SKM-1 (cell line): ENCODE data around the gene RCAN2.

ENCODE experiments used
- DNase-seq: peaks from one replicate; lab custom pipeline; 2025; ENCODE audit not compliant: unreplicated experiment; lab: John Stamatoyannopoulos, UW

Gene RCAN2

GRCh38 chr6:46296586-46296985 lies 194.7 kb downstream of the RCAN2 start:
- no peak for DNase-seq

- no peak for DNase-seq
Measured at GRCh38 chr6:46293641-46294316, 197.5 kb downstream of the RCAN2 start.

- DNase-seq = no peak
Measured at GRCh38 chr6:46291880-46292279, 199.4 kb downstream of the RCAN2 start.

GRCh38 chr6:46291275-46291633 lies 200.0 kb downstream of the RCAN2 start:
- DNase-seq = no peak

- DNase-seq = no peak
Measured at GRCh38 chr6:46290421-46291274, 200.6 kb downstream of the RCAN2 start.

GRCh38 chr6:46289898-46290297 lies 201.4 kb downstream of the RCAN2 start:
- no peak for DNase-seq

- no peak for DNase-seq
Measured at GRCh38 chr6:46288835-46289234, 202.4 kb downstream of the RCAN2 start.

- no peak for DNase-seq
Measured at GRCh38 chr6:46287681-46288080, 203.6 kb downstream of the RCAN2 start.

GRCh38 chr6:46287043-46287442 lies 204.2 kb downstream of the RCAN2 start:
- no peak for DNase-seq

- DNase-seq = no peak
Measured at GRCh38 chr6:46284475-46284874, 206.8 kb downstream of the RCAN2 start.

GRCh38 chr6:46281110-46281509 lies 210.1 kb downstream of the RCAN2 start:
- no peak for DNase-seq

- no peak for DNase-seq
Measured at GRCh38 chr6:46279874-46280273, 211.4 kb downstream of the RCAN2 start.

GRCh38 chr6:46276576-46277142 lies 214.6 kb downstream of the RCAN2 start:
- DNase-seq = no peak

- no peak for DNase-seq
Measured at GRCh38 chr6:46274502-46274901, 216.7 kb downstream of the RCAN2 start.

GRCh38 chr6:46273911-46274310 lies 217.3 kb downstream of the RCAN2 start:
- no peak for DNase-seq

- no peak for DNase-seq
Measured at GRCh38 chr6:46271728-46272127, 219.5 kb downstream of the RCAN2 start.

- DNase-seq = no peak
Measured at GRCh38 chr6:46271107-46271506, 220.1 kb downstream of the RCAN2 start.

GRCh38 chr6:46270336-46270735 lies 220.9 kb downstream of the RCAN2 start:
- DNase-seq = no peak

GRCh38 chr6:46269447-46270229 lies 221.6 kb downstream of the RCAN2 start:
- no peak for DNase-seq

GRCh38 chr6:46267515-46267914 lies 223.7 kb downstream of the RCAN2 start:
- no peak for DNase-seq

GRCh38 chr6:46265373-46265772 lies 225.9 kb downstream of the RCAN2 start:
- no peak for DNase-seq
